ENCODE data around the gene CFTR. TPM values are rescaled to one million over a fixed set of nuclear protein-coding genes. Genes with fewer than 3 reads are reported as not detected.

The CFTR gene
- total and polyA plus RNA-seq, 7 experiments from 2014 or later, result not detected

DNA sequence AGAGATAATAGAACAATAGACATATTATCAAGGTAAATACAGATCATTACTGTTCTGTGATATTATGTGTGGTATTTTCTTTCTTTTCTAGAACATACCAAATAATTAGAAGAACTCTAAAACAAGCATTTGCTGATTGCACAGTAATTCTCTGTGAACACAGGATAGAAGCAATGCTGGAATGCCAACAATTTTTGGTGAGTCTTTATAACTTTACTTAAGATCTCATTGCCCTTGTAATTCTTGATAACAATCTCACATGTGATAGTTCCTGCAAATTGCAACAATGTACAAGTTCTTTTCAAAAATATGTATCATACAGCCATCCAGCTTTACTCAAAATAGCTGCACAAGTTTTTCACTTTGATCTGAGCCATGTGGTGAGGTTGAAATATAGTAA, 185.5 kb downstream of the CFTR start:
- Histone ChIP-seq H3K36me3 (ENCODE audit: control insufficient read depth in 2 of 3, insufficient read depth in 3 of 3, low read length in 3 of 3) (no peaks in the 10 kb centered on the region), H3K4me1 (ENCODE audit: control insufficient read depth in 2 of 2, insufficient read depth in 2 of 2, low read length in 2 of 2) (no peaks in the 10 kb centered on the region), H3K9me3 (ENCODE audit: control insufficient read depth in 2 of 3, low read length in 3 of 3) (no peaks in the 10 kb centered on the region), H3K4me3 (ENCODE audit: low read length) (no peak overlapping the region), H3K27me3 (ENCODE audit: control insufficient read depth in 2 of 2, insufficient read depth in 2 of 2, low read length in 2 of 2) (no peaks in the 10 kb centered on the region), H3K27ac (ENCODE audit: low read depth, low read length) (no peak overlapping the region)
- ChIA-PET CTCF (no interaction called here), POLR2A (no interaction called here)
- Mint-ChIP-seq H3K36me3 (no peaks in the 10 kb centered on the region), H3K4me1 (no peaks in the 10 kb centered on the region), H3K4me3 (no peak overlapping the region), H3K27me3 (peaks cover 0 to 6% (median 0%) of the 10 kb centered on the region in 5 donors), H3K27ac (no peak overlapping the region), H3K9me3 (peaks cover 0 to 7% (median 0%) of the 10 kb centered on the region in 11 donors)
- DNase-seq, result no peak
- intact Hi-C loops (cut with micrococcal nuclease), result no loop called here
- no peak for ATAC-seq

DNA sequence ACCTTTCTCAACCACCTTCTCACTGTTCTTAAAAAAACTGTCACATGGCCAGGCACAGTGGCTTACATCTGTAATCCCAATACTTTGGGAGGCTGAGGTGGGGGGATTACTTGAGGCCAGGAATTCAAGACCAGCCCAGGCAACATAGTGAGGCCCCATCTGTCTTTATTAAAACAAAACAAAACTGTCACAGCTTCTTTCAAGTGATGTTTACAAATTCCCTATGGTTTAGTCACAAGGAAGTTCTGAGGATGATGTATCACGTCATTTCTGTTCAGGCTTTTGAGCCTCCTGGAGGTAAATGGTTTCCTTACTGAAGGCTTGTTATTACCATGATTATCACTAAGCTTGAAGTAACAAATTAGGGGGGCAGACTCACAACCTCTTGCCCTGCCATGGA, 186.2 kb downstream of the CFTR start:
- Histone ChIP-seq H3K27me3 (ENCODE audit: control insufficient read depth in 2 of 2, insufficient read depth in 2 of 2, low read length in 2 of 2) (no peaks in the 10 kb centered on the region), H3K36me3 (ENCODE audit: control insufficient read depth in 2 of 3, insufficient read depth in 3 of 3, low read length in 3 of 3) (no peaks in the 10 kb centered on the region), H3K4me3 (ENCODE audit: low read length) (no peak overlapping the region), H3K4me1 (ENCODE audit: control insufficient read depth in 2 of 2, insufficient read depth in 2 of 2, low read length in 2 of 2) (no peaks in the 10 kb centered on the region), H3K27ac (ENCODE audit: low read depth, low read length) (no peak overlapping the region), H3K9me3 (ENCODE audit: control insufficient read depth in 2 of 3, low read length in 3 of 3) (no peaks in the 10 kb centered on the region)
- DNase-seq (no peak), ATAC-seq (no peak)
- Mint-ChIP-seq H3K9me3 (peaks cover 0 to 7% (median 0%) of the 10 kb centered on the region in 11 donors), H3K4me3 (no peak overlapping the region), H3K27me3 (peaks cover 0 to 6% (median 0%) of the 10 kb centered on the region in 5 donors), H3K4me1 (no peaks in the 10 kb centered on the region), H3K27ac (no peak overlapping the region), H3K36me3 (no peaks in the 10 kb centered on the region)
- intact Hi-C loops (cut with micrococcal nuclease), result no loop called here
- CTCF ChIA-PET, result no interaction called here
- POLR2A ChIA-PET, result no interaction called here

DNA sequence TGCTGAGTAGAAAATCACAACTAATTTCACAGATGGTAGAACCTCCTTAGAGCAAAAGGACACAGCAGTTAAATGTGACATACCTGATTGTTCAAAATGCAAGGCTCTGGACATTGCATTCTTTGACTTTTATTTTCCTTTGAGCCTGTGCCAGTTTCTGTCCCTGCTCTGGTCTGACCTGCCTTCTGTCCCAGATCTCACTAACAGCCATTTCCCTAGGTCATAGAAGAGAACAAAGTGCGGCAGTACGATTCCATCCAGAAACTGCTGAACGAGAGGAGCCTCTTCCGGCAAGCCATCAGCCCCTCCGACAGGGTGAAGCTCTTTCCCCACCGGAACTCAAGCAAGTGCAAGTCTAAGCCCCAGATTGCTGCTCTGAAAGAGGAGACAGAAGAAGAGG, 186.9 kb downstream of the CFTR start:
- Histone ChIP-seq H3K4me3 (ENCODE audit: low read length) (no peak overlapping the region), H3K9me3 (ENCODE audit: control insufficient read depth in 2 of 3, low read length in 3 of 3) (no peaks in the 10 kb centered on the region), H3K4me1 (ENCODE audit: control insufficient read depth in 2 of 2, insufficient read depth in 2 of 2, low read length in 2 of 2) (no peaks in the 10 kb centered on the region), H3K36me3 (ENCODE audit: control insufficient read depth in 2 of 3, insufficient read depth in 3 of 3, low read length in 3 of 3) (no peaks in the 10 kb centered on the region), H3K27ac (ENCODE audit: low read depth, low read length) (no peak overlapping the region), H3K27me3 (ENCODE audit: control insufficient read depth in 2 of 2, insufficient read depth in 2 of 2, low read length in 2 of 2) (no peaks in the 10 kb centered on the region)
- Mint-ChIP-seq H3K27me3 (peaks cover 0 to 6% (median 0%) of the 10 kb centered on the region in 5 donors), H3K27ac (no peak overlapping the region), H3K4me3 (no peak overlapping the region), H3K36me3 (no peaks in the 10 kb centered on the region), H3K9me3 (peaks cover 0 to 7% (median 0%) of the 10 kb centered on the region in 11 donors), H3K4me1 (no peaks in the 10 kb centered on the region)
- ChIA-PET CTCF (no interaction called here), POLR2A (no interaction called here)
- no peak for DNase-seq
- no peak for ATAC-seq
- intact Hi-C loops (cut with micrococcal nuclease), result no loop called here

DNA sequence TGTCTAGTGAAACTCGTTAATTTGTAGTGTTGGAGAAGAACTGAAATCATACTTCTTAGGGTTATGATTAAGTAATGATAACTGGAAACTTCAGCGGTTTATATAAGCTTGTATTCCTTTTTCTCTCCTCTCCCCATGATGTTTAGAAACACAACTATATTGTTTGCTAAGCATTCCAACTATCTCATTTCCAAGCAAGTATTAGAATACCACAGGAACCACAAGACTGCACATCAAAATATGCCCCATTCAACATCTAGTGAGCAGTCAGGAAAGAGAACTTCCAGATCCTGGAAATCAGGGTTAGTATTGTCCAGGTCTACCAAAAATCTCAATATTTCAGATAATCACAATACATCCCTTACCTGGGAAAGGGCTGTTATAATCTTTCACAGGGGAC, 187.6 kb downstream of the CFTR start:
- Histone ChIP-seq H3K27ac (ENCODE audit: low read depth, low read length) (no peak overlapping the region), H3K4me1 (ENCODE audit: control insufficient read depth in 2 of 2, insufficient read depth in 2 of 2, low read length in 2 of 2) (no peaks in the 10 kb centered on the region), H3K36me3 (ENCODE audit: control insufficient read depth in 2 of 3, insufficient read depth in 3 of 3, low read length in 3 of 3) (no peaks in the 10 kb centered on the region), H3K27me3 (ENCODE audit: control insufficient read depth in 2 of 2, insufficient read depth in 2 of 2, low read length in 2 of 2) (no peaks in the 10 kb centered on the region), H3K9me3 (ENCODE audit: control insufficient read depth in 2 of 3, low read length in 3 of 3) (no peaks in the 10 kb centered on the region), H3K4me3 (ENCODE audit: low read length) (no peak overlapping the region)
- Mint-ChIP-seq H3K4me3 (no peak overlapping the region), H3K27ac (no peak overlapping the region), H3K4me1 (no peaks in the 10 kb centered on the region), H3K27me3 (peaks cover 0 to 2% (median 0%) of the 10 kb centered on the region in 5 donors), H3K9me3 (peaks cover 0 to 6% (median 0%) of the 10 kb centered on the region in 11 donors), H3K36me3 (no peaks in the 10 kb centered on the region)
- ChIA-PET POLR2A (no interaction called here), CTCF (no interaction called here)
- intact Hi-C loops (cut with micrococcal nuclease), result no loop called here
- ATAC-seq, result no peak
- DNase-seq, result no peak

DNA sequence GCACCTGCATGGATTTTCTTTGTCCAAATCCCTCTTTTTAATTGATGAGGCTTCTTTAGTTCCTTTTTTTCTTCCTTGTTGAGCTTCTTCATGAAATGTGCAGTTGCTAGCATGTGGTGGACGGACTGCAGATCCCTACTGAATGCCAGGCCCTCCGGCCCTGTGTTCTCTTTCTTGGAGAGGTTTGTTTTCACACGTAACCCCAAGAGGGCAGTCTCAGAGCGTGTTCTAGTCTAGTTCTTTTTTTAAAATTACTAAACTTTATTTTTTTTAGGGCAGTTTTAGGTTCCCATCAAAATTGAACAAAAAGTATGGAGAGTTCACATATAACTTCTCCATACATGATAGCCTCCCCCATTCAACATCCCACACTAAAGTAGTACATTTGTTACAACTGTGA, 190.0 kb downstream of the CFTR start:
- no peak overlapping the region for H3K4me3 Mint-ChIP-seq
- CTCF ChIA-PET, result interaction anchor here (1.1 kb wide), 1 partner anchor 525 kb away, joined by 3 read pairs; no protein-coding TSS in a partner anchor
- H3K9me3 Mint-ChIP-seq, result no peaks in the 10 kb centered on the region

DNA sequence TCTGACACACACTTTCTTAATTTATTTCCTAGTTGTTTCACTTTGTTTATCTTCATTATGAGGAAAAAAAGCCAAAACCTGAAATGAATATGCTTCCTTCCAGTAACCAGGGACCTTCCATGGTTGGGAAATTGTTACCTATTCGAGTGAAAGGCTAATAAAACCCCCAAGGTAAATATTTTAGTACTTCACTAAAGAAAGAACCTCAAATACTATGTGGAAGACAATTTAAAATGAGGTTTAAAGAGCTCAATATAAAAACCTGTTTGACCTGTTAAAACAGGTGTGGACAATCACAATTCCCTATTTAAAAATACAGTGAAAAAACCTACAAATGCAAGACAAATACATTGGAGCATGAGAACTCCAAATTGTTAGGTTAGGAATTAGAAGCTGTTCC, 192.6 kb downstream of the CFTR start:
- POLR2A ChIA-PET, result no interaction called here
- H3K4me3 Mint-ChIP-seq, result no peak overlapping the region
- ATAC-seq (no peak), DNase-seq (no peak)
- Histone ChIP-seq H3K36me3 (ENCODE audit: control insufficient read depth in 2 of 3, insufficient read depth in 3 of 3, low read length in 3 of 3) (no peaks in the 10 kb centered on the region), H3K27me3 (ENCODE audit: control insufficient read depth in 2 of 2, insufficient read depth in 2 of 2, low read length in 2 of 2) (no peaks in the 10 kb centered on the region), H3K4me1 (ENCODE audit: control insufficient read depth in 2 of 2, insufficient read depth in 2 of 2, low read length in 2 of 2) (no peaks in the 10 kb centered on the region), H3K4me3 (ENCODE audit: low read length) (no peak overlapping the region), H3K27ac (ENCODE audit: low read depth, low read length) (no peak overlapping the region), H3K9me3 (ENCODE audit: control insufficient read depth in 2 of 3, low read length in 3 of 3) (no peaks in the 10 kb centered on the region)
- CTCF ChIA-PET, result interaction anchor here (0.6 kb wide), 1 partner anchor 106 kb away, joined by 3 read pairs; no protein-coding TSS in a partner anchor
- no peaks in the 10 kb centered on the region for H3K4me1 Mint-ChIP-seq
- H3K27me3 Mint-ChIP-seq, result no peaks in the 10 kb centered on the region
- intact Hi-C loops (cut with micrococcal nuclease), result no loop called here
- no peak overlapping the region for H3K27ac Mint-ChIP-seq
- no peaks in the 10 kb centered on the region for H3K36me3 Mint-ChIP-seq
- no peaks in the 10 kb centered on the region for H3K9me3 Mint-ChIP-seq

More for the DNA sequence above, 190.0 kb downstream of the CFTR start:
- H3K9me3 ChIP-seq (ENCODE audit: control insufficient read depth in 2 of 3, low read length in 3 of 3), result no peaks in the 10 kb centered on the region
- no peak for DNase-seq
- H3K36me3 ChIP-seq (ENCODE audit: control insufficient read depth in 2 of 3, insufficient read depth in 3 of 3, low read length in 3 of 3), result no peaks in the 10 kb centered on the region
- ATAC-seq, result no peak
- H3K4me3 ChIP-seq (ENCODE audit: low read length), result no peak overlapping the region
- Mint-ChIP-seq H3K27ac (no peak overlapping the region), H3K36me3 (no peaks in the 10 kb centered on the region), H3K27me3 (no peaks in the 10 kb centered on the region), H3K4me1 (no peaks in the 10 kb centered on the region)
- H3K27me3 ChIP-seq (ENCODE audit: control insufficient read depth in 2 of 2, insufficient read depth in 2 of 2, low read length in 2 of 2), result no peaks in the 10 kb centered on the region
- H3K27ac ChIP-seq (ENCODE audit: low read depth, low read length), result no peak overlapping the region
- intact Hi-C loops (cut with micrococcal nuclease), result no loop called here
- no peaks in the 10 kb centered on the region for H3K4me1 ChIP-seq (ENCODE audit: control insufficient read depth in 2 of 2, insufficient read depth in 2 of 2, low read length in 2 of 2)
- POLR2A ChIA-PET, result no interaction called here

DNA sequence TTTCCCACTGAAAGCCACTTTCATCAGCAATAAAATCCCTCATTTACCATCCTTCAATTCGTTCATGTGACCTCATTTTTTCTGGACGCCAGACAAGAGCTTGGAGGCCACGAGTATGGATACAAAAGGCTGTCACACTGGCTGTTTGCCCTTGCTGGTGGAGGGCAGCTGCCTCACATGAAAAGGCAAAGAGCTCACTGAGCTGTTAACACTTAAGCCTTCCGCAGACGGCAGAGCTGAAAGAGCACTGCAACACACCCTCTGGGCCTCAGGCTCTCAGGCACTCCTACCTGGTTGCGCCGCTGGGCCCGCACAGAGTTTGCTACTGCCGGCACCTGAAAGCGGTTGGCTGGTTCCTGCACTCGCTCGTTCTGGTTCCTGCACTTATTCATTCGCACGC, 193.5 kb downstream of the CFTR start:
- CTCF ChIA-PET, result no interaction called here
- no peaks in the 10 kb centered on the region for H3K27me3 Mint-ChIP-seq
- intact Hi-C loops (cut with micrococcal nuclease), result no loop called here
- no peaks in the 10 kb centered on the region for H3K9me3 Mint-ChIP-seq
- H3K27ac Mint-ChIP-seq, result no peak overlapping the region
- no peak overlapping the region for H3K4me3 Mint-ChIP-seq
- no peaks in the 10 kb centered on the region for H3K9me3 ChIP-seq (ENCODE audit: control insufficient read depth in 2 of 3, low read length in 3 of 3)
- H3K4me1 ChIP-seq (ENCODE audit: control insufficient read depth in 2 of 2, insufficient read depth in 2 of 2, low read length in 2 of 2), result no peaks in the 10 kb centered on the region
- H3K4me3 ChIP-seq (ENCODE audit: low read length), result no peak overlapping the region
- H3K36me3 Mint-ChIP-seq, result no peaks in the 10 kb centered on the region
- POLR2A ChIA-PET, result no interaction called here
- H3K27ac ChIP-seq (ENCODE audit: low read depth, low read length), result no peak overlapping the region
- ATAC-seq (no peak), DNase-seq (no peak)
- no peaks in the 10 kb centered on the region for H3K27me3 ChIP-seq (ENCODE audit: control insufficient read depth in 2 of 2, insufficient read depth in 2 of 2, low read length in 2 of 2)
- H3K4me1 Mint-ChIP-seq, result no peaks in the 10 kb centered on the region
- H3K36me3 ChIP-seq (ENCODE audit: control insufficient read depth in 2 of 3, insufficient read depth in 3 of 3, low read length in 3 of 3), result no peaks in the 10 kb centered on the region

Data from naive thymus-derived CD4-positive, alpha-beta T cell (primary cell).